ENCODE data around the gene FBXL16. TPM values are rescaled to one million over a fixed set of nuclear protein-coding genes. Genes with fewer than 3 reads are reported as not detected.

FBXL16 gene
- total and polyA plus RNA-seq, 3 donors from 2014 or later = 15.8 to 23.4 (median 16.1) TPM

DNA sequence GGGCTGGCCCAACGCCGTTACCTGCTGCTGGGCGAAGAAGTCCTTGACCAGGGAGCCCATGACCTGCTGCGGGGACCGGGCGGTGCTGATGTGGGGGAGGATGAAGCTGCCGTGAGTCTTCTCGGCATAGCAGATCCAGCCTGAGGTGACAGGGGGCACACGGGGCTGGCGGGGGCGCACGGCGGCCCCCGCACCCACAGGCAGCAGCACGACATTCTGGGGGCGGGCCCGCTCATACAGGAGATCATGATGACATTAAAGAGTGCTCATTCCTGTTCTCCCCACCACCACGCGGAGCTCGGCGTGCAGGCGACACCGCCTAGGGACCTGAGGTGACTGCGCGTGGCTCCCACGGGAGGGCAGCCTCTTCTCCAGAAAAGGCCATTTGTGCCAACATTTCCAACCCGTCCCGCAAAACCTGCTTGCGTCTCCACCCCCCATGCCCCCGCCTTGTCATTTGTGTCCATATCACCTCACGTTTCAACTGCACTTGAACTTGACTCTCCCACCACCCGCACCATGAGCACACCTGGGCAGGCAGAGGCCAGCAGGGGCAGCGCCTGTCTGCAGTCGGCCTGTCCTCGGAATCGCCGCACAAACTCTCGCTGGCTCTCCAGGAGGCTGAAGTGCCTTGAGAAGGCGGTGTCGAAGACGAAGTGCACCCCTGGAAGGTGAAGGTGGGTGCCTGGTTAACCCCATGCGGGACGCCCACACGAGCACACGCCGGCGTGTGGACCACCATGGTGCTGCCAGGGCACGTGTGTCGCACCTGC lies 28.8 kb upstream of the FBXL16 start:
- TF ChIP-seq, protein P1, sequence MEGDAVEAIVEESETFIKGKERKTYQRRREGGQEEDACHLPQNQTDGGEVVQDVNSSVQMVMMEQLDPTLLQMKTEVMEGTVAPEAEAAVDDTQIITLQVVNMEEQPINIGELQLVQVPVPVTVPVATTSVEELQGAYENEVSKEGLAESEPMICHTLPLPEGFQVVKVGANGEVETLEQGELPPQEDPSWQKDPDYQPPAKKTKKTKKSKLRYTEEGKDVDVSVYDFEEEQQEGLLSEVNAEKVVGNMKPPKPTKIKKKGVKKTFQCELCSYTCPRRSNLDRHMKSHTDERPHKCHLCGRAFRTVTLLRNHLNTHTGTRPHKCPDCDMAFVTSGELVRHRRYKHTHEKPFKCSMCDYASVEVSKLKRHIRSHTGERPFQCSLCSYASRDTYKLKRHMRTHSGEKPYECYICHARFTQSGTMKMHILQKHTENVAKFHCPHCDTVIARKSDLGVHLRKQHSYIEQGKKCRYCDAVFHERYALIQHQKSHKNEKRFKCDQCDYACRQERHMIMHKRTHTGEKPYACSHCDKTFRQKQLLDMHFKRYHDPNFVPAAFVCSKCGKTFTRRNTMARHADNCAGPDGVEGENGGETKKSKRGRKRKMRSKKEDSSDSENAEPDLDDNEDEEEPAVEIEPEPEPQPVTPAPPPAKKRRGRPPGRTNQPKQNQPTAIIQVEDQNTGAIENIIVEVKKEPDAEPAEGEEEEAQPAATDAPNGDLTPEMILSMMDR (IDR thresholded peaks at IDR 0.05) = no peak
- TF ChIP-seq POLR2A (IDR thresholded peaks at IDR 0.05) = no peak
- no peaks in the 10 kb centered on the region for H3K4me1 ChIP-seq
- intact Hi-C loops (cut with DNase I; ENCODE audit: low total_unique reads) = no loop called here
- 90 to 95% methylated on average over 25 to 49 of the region's 49 CpGs for WGBS, 2 donors
- H3K27me3 ChIP-seq = no peaks in the 10 kb centered on the region
- no peak overlapping the region for H3K27ac ChIP-seq
- H3K36me3 ChIP-seq (ENCODE audit: low read depth, missing control alignments) = no peaks in the 10 kb centered on the region
- no peak for DNase-seq
- no peaks in the 10 kb centered on the region for H3K9me3 ChIP-seq
- no peak overlapping the region for H3K4me3 ChIP-seq

DNA sequence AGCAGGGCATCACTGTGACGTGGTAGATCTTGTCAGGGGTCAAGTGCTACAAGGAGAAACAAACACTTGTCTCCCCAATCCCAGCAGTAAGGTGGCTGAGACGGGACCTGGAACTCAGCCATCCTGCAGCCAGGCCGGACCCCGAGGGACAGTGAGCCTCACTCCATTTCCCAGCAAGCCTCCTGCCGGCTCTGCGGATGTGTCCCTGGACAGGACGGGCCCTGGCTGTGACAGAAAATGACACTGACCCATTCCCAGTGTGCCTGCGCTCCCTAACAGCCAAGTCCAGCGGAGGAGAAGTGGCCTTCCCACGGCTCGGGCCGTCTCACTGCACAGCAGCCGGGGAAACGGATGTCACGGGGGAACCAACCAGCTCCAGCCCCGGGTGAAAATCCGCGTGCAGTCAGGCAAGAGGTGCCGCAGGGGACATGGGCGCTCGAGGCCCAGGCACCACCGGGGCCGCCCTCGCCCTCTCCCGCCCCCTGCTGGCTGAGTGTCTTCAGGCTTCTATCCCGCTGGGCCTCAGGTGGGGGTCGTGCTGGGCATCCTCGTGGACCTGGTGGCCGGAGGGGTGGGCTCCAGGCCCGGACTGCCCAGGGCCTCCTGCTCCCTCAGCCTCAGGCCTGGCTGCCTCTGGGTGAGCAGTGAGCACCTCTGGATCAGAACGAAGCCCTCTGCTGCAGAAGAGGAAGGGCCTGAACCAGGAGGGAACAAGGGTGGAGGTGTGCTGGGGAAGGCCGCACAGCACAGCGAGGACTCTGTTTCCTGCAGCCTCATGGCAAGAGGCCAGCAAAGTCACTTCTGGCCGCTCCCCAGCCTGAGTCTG lies 28.0 kb upstream of the FBXL16 start:
- Histone ChIP-seq H3K27ac (no peak overlapping the region), H3K36me3 (ENCODE audit: low read depth, missing control alignments) (no peaks in the 10 kb centered on the region), H3K27me3 (no peaks in the 10 kb centered on the region), H3K9me3 (no peaks in the 10 kb centered on the region), H3K4me1 (no peaks in the 10 kb centered on the region), H3K4me3 (no peak overlapping the region)
- DNase-seq = no peak
- WGBS, 2 donors = 88 to 95% methylated on average over 4 to 33 of the region's 34 CpGs
- no peak for TF ChIP-seq POLR2A (IDR thresholded peaks at IDR 0.05)
- TF ChIP-seq, protein P1 (IDR thresholded peaks at IDR 0.05) = peak in 1 of 3 experiments; percentile 14
- intact Hi-C loops (cut with DNase I; ENCODE audit: low total_unique reads) = no loop called here

DNA sequence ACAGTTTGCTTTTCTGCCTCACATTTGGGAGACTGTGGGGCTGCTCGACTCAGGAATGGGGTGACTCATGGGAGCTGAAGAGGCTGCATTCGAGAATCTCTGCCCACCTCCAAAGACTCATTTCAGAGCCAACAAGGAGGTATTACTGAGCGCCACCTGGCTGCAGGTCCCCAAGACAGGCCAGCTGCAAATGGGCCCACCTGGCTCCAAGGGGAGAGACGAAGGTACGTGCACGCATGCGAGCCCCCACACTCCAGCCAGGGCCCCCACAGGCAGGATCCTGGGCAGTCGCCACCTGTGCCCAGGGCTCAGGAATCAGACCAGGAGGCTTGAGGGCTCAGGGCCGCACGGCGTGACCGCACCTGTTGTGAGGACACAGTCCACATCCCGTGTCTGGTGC lies 27.3 kb upstream of the FBXL16 start:
- WGBS, 2 donors = 93 to 96% methylated on average over 5 to 13 of the region's 13 CpGs
- H3K36me3 ChIP-seq (ENCODE audit: low read depth, missing control alignments) = no peaks in the 10 kb centered on the region

DNA sequence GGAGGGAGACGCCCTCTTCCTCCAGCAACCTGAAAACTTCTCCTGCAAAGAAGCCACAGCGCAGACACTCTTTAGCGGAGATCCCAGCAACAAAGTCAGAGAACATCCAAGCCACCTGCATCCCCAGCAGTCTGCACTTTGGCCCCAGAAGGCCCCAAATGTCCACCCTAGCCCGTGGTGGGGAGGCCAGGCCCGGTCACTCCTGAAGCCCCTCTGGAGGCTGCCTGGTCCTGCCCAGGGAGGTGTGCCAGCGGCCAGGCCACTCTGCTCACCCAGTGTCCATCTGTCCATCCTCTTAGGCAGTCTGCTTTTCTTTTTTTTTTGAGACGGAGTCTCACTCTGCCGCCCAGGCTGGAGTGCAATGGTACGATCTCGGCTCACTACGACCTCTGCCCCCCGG lies 26.7 kb upstream of the FBXL16 start:
- H3K36me3 ChIP-seq (ENCODE audit: low read depth, missing control alignments) = no peaks in the 10 kb centered on the region
- WGBS, 2 donors = 95 to 98% methylated on average over 12 of the region's 12 CpGs
- H3K27ac ChIP-seq = no peak overlapping the region
- TF ChIP-seq POLR2A (IDR thresholded peaks at IDR 0.05) = no peak
- TF ChIP-seq, protein P1 (IDR thresholded peaks at IDR 0.05) = no peak
- no peak overlapping the region for H3K4me3 ChIP-seq
- H3K4me1 ChIP-seq = peaks cover 9% of the 10 kb centered on the region
- intact Hi-C loops (cut with DNase I; ENCODE audit: low total_unique reads) = no loop called here
- no peaks in the 10 kb centered on the region for H3K9me3 ChIP-seq
- no peak for DNase-seq
- H3K27me3 ChIP-seq = no peaks in the 10 kb centered on the region

More for the DNA sequence above, 27.3 kb upstream of the FBXL16 start:
- no peak overlapping the region for H3K27ac ChIP-seq
- DNase-seq = no peak
- H3K4me3 ChIP-seq = no peak overlapping the region
- H3K4me1 ChIP-seq = peaks cover 3% of the 10 kb centered on the region
- no peaks in the 10 kb centered on the region for H3K9me3 ChIP-seq
- TF ChIP-seq, protein P1 (IDR thresholded peaks at IDR 0.05) = no peak
- TF ChIP-seq POLR2A (IDR thresholded peaks at IDR 0.05) = no peak
- H3K27me3 ChIP-seq = no peaks in the 10 kb centered on the region
- intact Hi-C loops (cut with DNase I; ENCODE audit: low total_unique reads) = no loop called here
